ENCODE measurements around the gene ITGB2.

ITGB2 gene

GRCh38 chr21:44890338-44890931 lies 30.3 kb downstream of the ITGB2 start:
- Histone ChIP-seq H2AFZ (ENCODE audit: low read depth) (no peak overlapping the region), H3K4me3 (IDR thresholded peaks at IDR 0.05; ENCODE audit: insufficient read depth, low read depth, low read length) (no peak overlapping the region), H3K27me3 (ENCODE audit: insufficient read depth, low read depth) (peaks cover 88% of the 10 kb centered on the region), H4K20me1 (ENCODE audit: insufficient read depth) (no peaks in the 10 kb centered on the region), H3K4me2 (no peak overlapping the region), H3K27ac (no peak overlapping the region), H3K9ac (no peak overlapping the region), H3K79me2 (ENCODE audit: insufficient read depth, low read depth) (no peaks in the 10 kb centered on the region), H3K4me1 (ENCODE audit: low read depth, poor library complexity, severe bottlenecking) (no peaks in the 10 kb centered on the region), H3K36me3 (ENCODE audit: insufficient read depth) (no peaks in the 10 kb centered on the region)
- TF ChIP-seq CTCF (conservative IDR thresholded peaks at IDR 0.05; ENCODE audit: low read depth, low read length): no peak

- Histone ChIP-seq H3K4me1 (ENCODE audit: low read depth, poor library complexity, severe bottlenecking) (no peaks in the 10 kb centered on the region), H2AFZ (ENCODE audit: low read depth) (no peak overlapping the region), H3K36me3 (ENCODE audit: insufficient read depth) (no peaks in the 10 kb centered on the region), H3K4me3 (IDR thresholded peaks at IDR 0.05; ENCODE audit: insufficient read depth, low read depth, low read length) (no peak overlapping the region), H3K9ac (no peak overlapping the region), H3K27ac (no peak overlapping the region), H4K20me1 (ENCODE audit: insufficient read depth) (no peaks in the 10 kb centered on the region), H3K79me2 (ENCODE audit: insufficient read depth, low read depth) (no peaks in the 10 kb centered on the region), H3K4me2 (no peak overlapping the region), H3K27me3 (ENCODE audit: insufficient read depth, low read depth) (peaks cover 82% of the 10 kb centered on the region)
- no peak for TF ChIP-seq CTCF (conservative IDR thresholded peaks at IDR 0.05; ENCODE audit: low read depth, low read length)
These were observed 30.9 kb downstream of the ITGB2 start for GRCh38 chr21:44889625-44890337.

GRCh38 chr21:44888581-44889550 lies 31.8 kb downstream of the ITGB2 start:
- H3K9ac ChIP-seq: no peak overlapping the region
- no peak overlapping the region for H3K27ac ChIP-seq
- no peak overlapping the region for H3K4me2 ChIP-seq
- TF ChIP-seq CTCF (conservative IDR thresholded peaks at IDR 0.05; ENCODE audit: low read depth, low read length): no peak
- no peaks in the 10 kb centered on the region for H3K36me3 ChIP-seq (ENCODE audit: insufficient read depth)
- H3K27me3 ChIP-seq (ENCODE audit: insufficient read depth, low read depth): peaks cover 83% of the 10 kb centered on the region
- no peak overlapping the region for H3K4me3 ChIP-seq (IDR thresholded peaks at IDR 0.05; ENCODE audit: insufficient read depth, low read depth, low read length)
- H4K20me1 ChIP-seq (ENCODE audit: insufficient read depth): no peaks in the 10 kb centered on the region
- no peaks in the 10 kb centered on the region for H3K79me2 ChIP-seq (ENCODE audit: insufficient read depth, low read depth)
- H2AFZ ChIP-seq (ENCODE audit: low read depth): no peak overlapping the region
- no peaks in the 10 kb centered on the region for H3K4me1 ChIP-seq (ENCODE audit: low read depth, poor library complexity, severe bottlenecking)

GRCh38 chr21:44887807-44888580 lies 32.7 kb downstream of the ITGB2 start:
- Histone ChIP-seq H3K27me3 (ENCODE audit: insufficient read depth, low read depth) (peaks cover 85% of the 10 kb centered on the region), H3K9ac (no peak overlapping the region), H3K36me3 (ENCODE audit: insufficient read depth) (no peaks in the 10 kb centered on the region), H3K4me3 (IDR thresholded peaks at IDR 0.05; ENCODE audit: insufficient read depth, low read depth, low read length) (no peak overlapping the region), H2AFZ (ENCODE audit: low read depth) (no peak overlapping the region), H3K4me2 (no peak overlapping the region), H4K20me1 (ENCODE audit: insufficient read depth) (no peaks in the 10 kb centered on the region), H3K4me1 (ENCODE audit: low read depth, poor library complexity, severe bottlenecking) (no peaks in the 10 kb centered on the region), H3K79me2 (ENCODE audit: insufficient read depth, low read depth) (no peaks in the 10 kb centered on the region), H3K27ac (no peak overlapping the region)
- no peak for TF ChIP-seq CTCF (conservative IDR thresholded peaks at IDR 0.05; ENCODE audit: low read depth, low read length)

All from KMS-11 (cell line).